ENCODE measurements around the gene RNU6-7. TPM values are rescaled to one million over a fixed set of nuclear protein-coding genes. Genes with fewer than 3 reads are reported as not detected.

The RNU6-7 gene
- total and polyA plus RNA-seq, 8 donors = not detected

DNA sequence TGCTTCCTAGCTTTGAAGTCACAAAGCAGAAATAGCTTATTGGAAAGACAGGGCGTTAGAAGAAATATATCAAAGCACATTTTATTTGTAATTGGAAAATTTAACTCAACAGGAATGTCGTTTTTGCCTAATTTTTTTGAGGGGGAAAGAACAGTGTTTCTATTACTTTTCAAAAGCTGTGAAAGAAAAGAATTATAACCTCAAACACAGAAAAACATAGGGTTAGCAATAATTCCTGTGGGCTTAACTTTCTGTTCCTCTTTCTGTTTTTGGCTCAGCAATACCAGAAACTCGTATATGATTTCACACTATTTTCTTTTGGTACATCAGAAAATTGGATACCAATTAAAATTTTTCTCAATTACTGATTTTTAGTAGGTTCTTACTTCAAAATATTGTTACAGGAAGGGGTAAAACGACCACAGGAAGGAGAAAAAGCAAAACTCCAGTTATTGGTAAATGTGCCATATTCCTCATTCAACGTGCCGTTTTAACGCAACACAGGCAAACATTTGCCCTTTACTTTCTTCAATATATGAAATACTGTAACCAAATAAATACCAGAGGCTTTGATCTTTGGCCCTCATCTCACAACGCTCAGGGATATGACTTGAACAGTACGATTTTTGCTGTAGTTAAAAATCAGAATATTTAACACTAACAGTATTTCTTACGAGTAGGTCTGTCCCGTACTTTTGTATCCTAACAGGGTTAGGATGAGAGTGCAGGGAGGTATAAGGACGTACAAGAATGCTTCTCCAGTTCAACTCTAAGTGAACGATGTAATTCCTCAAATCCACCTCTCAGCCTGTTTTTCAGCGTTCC is 1.3 kb upstream of the RNU6-7 start:
- DNase-seq (no peak), ATAC-seq (no peak), FAIRE-seq (no peak)
- peaks cover 0 to 6% (median 4%) of the 10 kb centered on the region in 3 donors for H3K4me1 ChIP-seq
- H3K27me3 ChIP-seq = no peaks in the 10 kb centered on the region
- peak overlapping the region in 3 of 4 donors; percentile 91 to 93 (median 92) for H3K27ac ChIP-seq
- intact Hi-C loops (cut with DNase I) = no loop called here
- no peaks in the 10 kb centered on the region for H3K36me3 ChIP-seq
- 8% methylated on average over 14 of the region's 14 CpGs for WGBS, 2 donors
- H3K9me3 ChIP-seq = no peaks in the 10 kb centered on the region
- H3K4me3 ChIP-seq = peak overlapping the region; percentile 52 to 61 (median 56)
- no peak for TF ChIP-seq CTCF (IDR thresholded peaks at IDR 0.05)

DNA sequence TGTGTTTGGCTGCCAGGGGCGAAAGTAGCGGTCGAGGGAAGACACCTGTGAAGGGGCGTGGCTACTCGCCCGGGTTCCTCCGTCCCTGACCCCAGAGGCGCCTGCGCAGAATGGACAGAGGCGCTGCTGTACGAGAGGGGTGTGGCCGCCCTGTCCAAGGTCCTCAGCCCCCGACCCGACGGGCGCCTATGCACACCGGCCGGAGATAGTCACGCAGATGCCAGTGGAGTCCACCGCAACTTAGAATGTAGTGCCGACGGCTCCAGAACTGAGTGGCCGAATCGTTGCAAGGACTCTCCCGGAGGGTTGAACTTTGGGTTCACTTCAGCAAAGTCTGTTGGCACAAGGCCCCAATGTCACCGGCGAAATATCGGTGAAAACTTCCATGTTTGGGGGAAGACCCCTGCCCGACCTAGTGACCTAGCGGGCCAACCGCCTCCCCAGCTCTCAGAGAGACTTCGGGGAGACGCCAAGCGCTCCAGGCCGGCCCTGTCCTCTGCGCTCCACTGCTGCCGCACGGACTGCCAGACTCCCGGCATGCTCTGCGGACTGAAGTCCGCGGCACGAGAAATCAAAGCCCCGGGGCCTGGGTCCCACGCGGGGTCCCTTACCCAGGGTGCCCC is 541 bp upstream of the RNU6-7 start:
- 0% methylated on average over 45 to 46 of the region's 46 CpGs for WGBS, 2 donors

GRCh38 chr14:32202491-32202997 is 699 bp downstream of the RNU6-7 start:
- Histone ChIP-seq H3K36me3 (no peaks in the 10 kb centered on the region), H3K9me3 (no peaks in the 10 kb centered on the region), H3K4me3 (peak overlapping the region in 3 of 4 donors; percentile 52 to 61 (median 53)), H3K27me3 (no peaks in the 10 kb centered on the region), H3K4me1 (peaks cover 0 to 6% (median 4%) of the 10 kb centered on the region in 3 donors), H3K27ac (peak overlapping the region; percentile 91 to 93 (median 92))
- FAIRE-seq (no peak), ATAC-seq (peak in 1 of 4 donors; percentile 4), DNase-seq (no peak)
- 3 to 4% methylated on average over 8 of the region's 8 CpGs for WGBS, 2 donors
- no peak for TF ChIP-seq CTCF (IDR thresholded peaks at IDR 0.05)
- intact Hi-C loops (cut with DNase I) = no loop called here

More for the DNA sequence above, 541 bp upstream of the RNU6-7 start:
- H3K4me1 ChIP-seq = peaks cover 0 to 6% (median 4%) of the 10 kb centered on the region in 3 donors
- FAIRE-seq (no peak), DNase-seq (peak; percentile 77 to 95 (median 88)), ATAC-seq (peak; percentile 63 to 83 (median 80))
- H3K4me3 ChIP-seq = peak overlapping the region; percentile 52 to 61 (median 56)
- TF ChIP-seq CTCF (IDR thresholded peaks at IDR 0.05) = no peak
- H3K9me3 ChIP-seq = no peaks in the 10 kb centered on the region
- intact Hi-C loops (cut with DNase I) = no loop called here
- peak overlapping the region; percentile 41 to 93 (median 92) for H3K27ac ChIP-seq
- no peaks in the 10 kb centered on the region for H3K36me3 ChIP-seq
- no peaks in the 10 kb centered on the region for H3K27me3 ChIP-seq

- Histone ChIP-seq H3K4me1 (peaks cover 0 to 6% (median 4%) of the 10 kb centered on the region in 3 donors), H3K27me3 (no peaks in the 10 kb centered on the region), H3K36me3 (no peaks in the 10 kb centered on the region), H3K4me3 (peak within 1 kb of the TSS; percentile 50 to 61 (median 52)), H3K27ac (peak within 1 kb of the TSS; percentile 91 to 93 (median 92)), H3K9me3 (no peaks in the 10 kb centered on the region)
- intact Hi-C loops (cut with DNase I) = no loop called here
- FAIRE-seq (no peak), ATAC-seq (peak; percentile 88 to 94 (median 90)), DNase-seq (peak; percentile 84 to 95 (median 90))
- WGBS, 2 donors = 0 to 1% methylated on average over 57 of the region's 57 CpGs
- TF ChIP-seq CTCF (IDR thresholded peaks at IDR 0.05) = no peak
These were observed 1.4 kb downstream of the RNU6-7 start, which contains the start of gene RNU6-8 for GRCh38 chr14:32202998-32203882. Gene RNU6-8 (minus strand): TSS chr14:32203269.
